ENCODE measurements around the gene MRGPRD. TPM values are rescaled to one million over a fixed set of nuclear protein-coding genes. Genes with fewer than 3 reads are reported as not detected.
A peak's percentile ranks its signal among the peaks of the same experiment; 100 is the strongest.

The MRGPRD gene, protein sequence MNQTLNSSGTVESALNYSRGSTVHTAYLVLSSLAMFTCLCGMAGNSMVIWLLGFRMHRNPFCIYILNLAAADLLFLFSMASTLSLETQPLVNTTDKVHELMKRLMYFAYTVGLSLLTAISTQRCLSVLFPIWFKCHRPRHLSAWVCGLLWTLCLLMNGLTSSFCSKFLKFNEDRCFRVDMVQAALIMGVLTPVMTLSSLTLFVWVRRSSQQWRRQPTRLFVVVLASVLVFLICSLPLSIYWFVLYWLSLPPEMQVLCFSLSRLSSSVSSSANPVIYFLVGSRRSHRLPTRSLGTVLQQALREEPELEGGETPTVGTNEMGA
- not detected in 2 replicates for total RNA-seq

DNA sequence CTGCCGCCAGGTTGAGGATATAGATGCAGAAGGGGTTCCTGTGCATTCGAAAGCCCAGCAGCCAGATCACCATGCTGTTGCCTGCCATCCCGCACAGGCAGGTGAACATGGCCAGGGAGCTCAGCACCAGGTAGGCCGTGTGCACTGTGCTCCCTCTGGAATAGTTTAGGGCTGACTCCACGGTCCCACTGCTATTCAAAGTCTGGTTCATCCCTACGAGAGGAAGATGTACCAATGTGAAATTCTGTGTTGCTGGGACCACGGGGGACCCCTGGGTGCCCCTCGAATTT is at the start of gene MRGPRD:
TSS of gene MRGPRD (minus strand) at position 211 of the 290 bp plus-strand sequence. CDS start at position 211, 0 bp downstream.
- no peak for DNase-seq (ENCODE audit: low read depth)

DNA sequence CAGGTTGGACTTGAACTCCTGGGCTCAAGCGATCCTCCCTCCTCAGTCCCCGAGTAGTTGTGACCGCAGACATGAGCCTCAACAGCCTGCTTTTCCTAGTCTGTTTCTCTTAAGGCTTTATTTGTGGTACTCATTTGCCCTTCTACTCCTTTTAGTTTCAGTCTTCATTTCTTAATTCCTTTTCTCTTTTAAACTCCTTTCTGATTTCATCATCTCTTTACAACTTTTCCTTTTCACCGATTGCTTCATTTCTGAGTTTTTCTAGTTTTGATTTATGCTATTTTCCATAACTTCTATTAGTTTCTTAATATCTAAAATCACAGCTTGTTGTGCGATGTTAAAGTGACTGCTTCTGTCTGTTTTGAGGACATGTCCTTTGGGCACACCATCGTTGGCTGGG is 49.5 kb upstream of the MRGPRD start:
- DNase-seq (ENCODE audit: low read depth): no peak

DNA sequence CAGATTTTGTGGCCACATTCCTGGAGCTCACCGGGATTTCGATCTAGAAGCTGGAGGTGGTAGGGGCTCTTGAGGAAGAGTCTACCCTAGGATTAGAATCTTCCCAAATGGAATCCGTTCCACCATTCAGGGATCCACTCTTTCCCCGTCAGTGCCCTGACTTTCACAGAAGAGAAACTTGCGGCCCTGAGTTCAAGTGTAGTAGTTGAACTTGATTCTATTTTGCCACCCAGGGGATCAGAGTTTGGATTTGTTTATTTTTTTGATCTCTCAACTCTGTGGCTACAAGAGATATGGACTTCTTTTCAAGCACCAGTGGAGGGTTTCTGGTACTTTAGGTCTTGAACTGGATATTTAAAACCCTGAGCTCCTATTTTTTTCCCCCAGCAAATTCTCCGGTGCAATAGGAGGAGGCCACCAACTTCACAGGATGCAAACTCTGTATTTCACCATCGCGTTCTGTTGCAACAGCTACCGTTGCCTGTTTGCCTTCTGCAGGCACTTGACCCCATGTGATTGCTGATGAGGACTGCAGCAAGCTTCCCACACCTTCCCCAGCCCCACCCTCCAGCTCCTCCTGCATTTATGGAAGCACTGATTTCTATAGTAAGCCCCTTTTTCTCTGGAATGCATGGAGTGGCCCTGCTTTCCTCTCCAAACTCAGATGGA is 47.1 kb upstream of the MRGPRD start:
- no peak for DNase-seq (ENCODE audit: low read depth)

DNA sequence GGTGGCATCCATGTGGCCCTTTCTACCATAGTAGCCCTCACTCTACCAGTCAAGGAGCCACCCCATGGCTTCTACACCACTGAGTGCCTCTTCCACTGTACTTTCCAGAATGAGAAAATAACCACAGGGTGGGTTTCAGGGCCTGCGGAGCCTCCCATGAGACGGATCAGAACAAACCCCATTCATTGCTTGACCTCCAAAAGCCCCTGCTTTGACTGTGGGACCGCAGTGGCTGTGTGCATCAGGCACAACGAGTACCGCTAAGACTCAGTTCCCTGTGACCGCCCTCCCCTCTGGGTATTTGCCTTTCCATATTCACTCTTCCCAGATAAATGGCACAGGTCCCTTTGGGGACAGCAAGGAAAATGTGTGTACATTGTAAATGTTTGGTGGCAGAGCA is 43.7 kb upstream of the MRGPRD start:
- no peak for DNase-seq (ENCODE audit: low read depth)

DNA sequence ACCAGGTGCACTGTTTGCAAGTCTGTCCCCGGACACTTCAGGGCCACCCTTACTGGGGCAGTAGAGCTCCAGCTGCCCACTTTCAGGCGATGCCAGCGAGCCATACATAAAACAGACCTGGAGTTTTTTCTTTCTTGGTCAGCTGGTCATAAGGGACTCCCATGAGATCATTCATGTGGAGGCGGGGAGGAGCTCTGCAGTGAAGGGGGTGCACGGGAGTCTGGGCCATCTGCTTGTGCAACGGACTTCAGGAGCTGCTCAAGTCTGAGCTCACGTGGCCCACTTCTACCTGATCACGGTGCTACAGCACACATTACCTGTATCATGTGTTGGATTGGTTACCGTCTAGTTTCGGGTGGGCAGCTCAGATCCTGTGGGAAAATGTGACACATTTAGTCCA is 41.5 kb upstream of the MRGPRD start:
- DNase-seq (ENCODE audit: low read depth): no peak

DNA sequence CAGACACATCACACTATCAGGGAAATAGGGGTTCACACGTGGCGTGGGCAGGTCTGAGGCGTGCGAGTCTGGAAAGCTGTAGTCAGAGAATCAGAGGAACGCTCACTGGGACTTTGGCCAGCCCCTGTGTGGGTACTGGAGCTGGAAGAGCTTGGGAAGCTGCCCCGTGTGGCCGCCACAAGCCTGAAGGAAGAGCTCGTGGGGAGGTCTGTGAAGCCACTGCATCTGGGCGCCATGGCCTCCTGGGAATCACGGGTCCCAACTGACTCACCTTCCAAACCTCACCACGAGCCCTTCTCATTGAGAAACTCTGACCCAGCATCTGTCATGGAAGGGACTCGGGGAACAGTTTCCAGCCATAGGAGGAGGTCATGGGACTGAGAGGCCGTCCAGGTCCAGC is 38.1 kb upstream of the MRGPRD start:
- peak; percentile 59 for DNase-seq (ENCODE audit: low read depth)

DNA sequence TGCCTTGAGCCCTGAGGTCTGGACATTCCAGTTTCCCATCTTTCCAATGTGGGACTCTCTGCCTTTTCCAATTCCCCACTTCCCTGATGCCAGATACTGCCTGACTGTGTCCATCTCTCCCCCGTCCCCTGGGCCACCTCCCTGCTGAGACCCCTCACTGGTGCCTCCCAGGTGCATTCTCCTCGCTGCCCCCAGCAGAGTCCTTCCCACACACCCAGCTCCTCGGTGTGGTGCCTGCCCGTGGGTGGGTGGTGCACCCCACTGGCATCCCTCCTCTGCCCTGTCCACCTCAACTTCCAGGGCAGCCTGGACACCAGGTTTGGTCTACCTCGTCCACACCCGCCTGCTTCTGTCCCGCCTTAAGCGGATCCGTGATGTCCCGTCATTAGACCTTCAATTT is 37.2 kb upstream of the MRGPRD start:
- no peak for DNase-seq (ENCODE audit: low read depth)

DNA sequence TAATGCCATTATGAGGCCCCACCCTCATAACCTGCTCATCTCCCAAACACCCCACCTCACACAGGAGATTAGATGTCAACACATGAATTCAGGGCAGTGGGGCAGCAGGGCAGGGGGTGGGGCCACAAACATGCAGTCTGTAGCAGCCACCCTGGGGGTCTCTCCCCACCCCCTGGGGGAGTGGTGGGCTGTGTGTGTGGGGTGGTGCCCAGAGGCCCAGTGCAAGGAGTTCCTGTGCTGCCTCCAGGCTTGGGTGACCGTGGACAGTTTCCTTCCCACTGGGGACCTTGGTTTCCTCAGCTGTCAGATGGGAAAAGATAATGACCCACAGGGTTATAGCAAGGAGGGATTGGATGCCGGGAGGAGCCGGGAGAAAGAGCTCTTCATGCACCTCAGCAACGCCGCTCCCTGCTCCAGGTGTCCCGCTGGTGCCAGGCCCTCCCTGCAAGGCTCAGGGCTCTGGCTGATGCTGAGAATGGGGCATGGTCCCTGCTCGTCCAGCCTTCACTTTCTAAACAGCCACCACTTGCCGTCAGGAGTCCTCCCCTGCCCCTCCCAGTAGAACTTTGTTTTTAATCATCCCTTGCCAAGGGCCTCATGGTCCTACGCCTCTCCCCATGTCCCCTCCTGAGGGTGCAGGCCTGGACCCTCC is 34.2 kb upstream of the MRGPRD start:
- no peak for DNase-seq (ENCODE audit: low read depth)

DNA sequence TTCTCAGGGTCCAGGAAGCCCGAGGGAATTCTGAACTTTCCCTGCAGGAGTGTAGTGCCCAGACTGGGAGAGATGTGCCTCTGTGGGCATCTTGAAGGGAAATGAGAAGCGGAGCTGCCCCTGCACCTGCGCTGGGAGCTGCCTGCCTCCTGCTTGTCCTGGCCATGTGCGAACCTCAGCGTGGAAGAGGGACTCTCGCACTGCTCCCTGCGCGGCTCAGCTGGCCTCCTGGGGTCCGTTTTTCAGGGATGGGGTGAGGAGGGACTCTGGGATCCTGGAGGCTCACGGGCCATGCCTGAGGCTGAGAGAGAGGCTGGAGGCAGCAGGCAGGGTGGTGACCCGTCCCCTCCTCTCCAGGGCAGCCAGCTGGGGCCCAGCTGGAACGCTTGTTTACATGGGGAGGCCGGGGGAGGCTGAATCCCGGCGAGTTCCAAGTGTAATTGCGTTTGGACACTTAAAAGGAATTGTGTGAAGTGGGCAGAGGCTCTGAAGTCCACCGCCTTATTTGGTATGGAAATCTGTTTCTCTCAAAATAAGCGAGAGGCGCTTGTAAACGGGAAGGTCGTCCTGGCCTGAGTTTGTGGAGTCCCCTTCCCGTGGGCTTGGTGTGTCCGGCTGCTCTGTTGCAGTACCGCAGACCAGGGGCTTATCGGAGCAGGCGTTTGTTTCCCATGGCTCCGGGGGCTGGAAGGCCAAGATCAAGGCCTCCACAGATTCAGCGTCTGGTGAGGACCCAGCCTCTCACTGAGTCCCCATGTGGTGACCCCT is 33.5 kb upstream of the MRGPRD start:
- no peak for DNase-seq (ENCODE audit: low read depth)

DNA sequence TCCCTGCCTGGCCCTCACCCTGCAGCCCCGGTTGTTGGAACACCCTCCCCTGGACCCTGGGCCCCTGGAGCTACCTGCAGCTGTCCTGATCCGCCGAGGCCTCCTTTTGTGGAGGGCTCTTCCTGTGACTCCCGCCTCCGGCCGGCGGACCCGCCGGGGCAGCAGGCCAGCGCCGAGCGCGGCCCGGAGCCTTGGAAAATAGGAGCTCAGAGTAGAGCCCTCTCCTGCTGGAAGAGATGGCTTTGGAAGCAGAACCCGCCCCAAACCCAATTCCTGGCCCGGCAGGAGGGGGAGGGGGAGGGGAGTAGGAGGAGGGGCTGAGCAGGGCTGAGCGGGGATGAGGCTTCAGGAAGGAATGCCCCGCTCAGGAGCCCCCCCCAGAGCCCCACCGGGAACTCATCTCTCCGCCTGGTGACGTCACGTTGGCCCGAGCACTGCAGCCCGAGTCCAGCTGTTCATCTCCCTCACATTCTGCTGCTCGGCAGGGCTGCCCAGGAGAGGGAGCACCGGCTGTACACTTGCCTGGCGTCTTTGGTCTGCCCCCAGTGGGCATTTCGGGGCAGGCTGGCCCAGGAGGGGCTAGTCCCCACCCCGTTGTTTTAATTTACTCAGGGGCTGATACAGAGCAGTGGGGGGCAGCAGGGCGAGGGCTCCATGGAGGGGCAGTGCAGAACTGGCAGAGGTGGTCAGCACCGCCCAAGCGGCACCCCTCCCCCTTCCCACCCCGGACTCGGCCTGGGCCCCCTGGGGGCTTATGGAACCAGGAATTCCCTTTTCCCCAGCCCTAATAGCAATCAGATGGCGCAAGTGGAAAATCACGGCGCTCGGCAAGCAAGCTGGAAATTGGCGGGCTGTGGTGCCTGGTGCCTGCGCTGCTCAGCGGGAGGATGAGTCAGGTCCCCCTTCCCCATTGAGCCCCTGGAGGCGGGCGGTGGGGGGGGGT is 32.5 kb upstream of the MRGPRD start, which contains the start of gene MRGPRF:
TSS of gene MRGPRF (minus strand) at position 238 of the 943 bp plus-strand sequence. CDS start 3,345 bp downstream, outside the sequence.
- no peak for DNase-seq (ENCODE audit: low read depth)

DNA sequence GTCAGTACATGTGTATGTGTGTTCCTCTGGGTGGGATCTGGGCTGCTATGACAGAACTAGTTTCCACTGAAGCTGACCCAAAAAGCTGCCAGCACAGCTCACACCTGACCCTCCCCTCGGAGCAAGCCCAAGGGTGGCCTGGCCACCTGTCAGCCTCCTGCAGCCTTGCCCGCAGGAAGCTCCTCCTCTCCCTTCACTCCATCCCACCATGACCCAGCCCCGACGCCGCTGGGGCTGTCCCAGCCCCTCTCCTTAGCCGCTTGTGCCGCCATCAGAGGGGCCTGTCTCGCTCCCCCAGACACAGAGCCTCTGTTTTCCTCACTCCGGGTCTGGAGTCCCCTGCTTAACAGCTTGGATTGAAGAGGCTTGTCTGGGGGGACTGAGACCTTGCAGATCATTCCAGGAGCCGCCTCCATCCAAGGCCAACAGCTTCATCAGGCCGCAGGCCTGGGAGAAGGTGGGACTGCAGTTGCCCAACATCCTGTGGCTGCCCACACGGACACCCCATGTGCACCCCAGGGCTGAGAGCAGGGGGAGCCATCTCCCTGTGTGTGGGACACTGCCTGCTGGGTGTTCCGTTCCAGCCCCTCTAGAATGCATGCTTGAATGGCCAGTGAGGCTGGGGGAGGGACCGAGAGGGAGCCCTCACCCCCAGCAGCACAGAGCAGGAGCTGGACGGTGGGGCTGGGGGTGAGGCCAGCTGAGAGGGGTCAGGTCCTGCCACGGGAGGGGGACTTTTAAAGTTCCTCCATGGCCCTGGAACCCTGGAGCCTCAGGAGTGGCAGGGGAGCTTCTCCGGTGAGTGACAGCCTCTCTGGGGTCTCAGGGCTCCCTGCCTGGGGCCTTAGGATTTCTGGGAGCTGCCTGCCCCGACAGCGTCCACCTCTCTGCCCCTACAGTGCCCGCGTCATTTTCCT is 31.6 kb upstream of the MRGPRD start:
- DNase-seq (ENCODE audit: low read depth): no peak

DNA sequence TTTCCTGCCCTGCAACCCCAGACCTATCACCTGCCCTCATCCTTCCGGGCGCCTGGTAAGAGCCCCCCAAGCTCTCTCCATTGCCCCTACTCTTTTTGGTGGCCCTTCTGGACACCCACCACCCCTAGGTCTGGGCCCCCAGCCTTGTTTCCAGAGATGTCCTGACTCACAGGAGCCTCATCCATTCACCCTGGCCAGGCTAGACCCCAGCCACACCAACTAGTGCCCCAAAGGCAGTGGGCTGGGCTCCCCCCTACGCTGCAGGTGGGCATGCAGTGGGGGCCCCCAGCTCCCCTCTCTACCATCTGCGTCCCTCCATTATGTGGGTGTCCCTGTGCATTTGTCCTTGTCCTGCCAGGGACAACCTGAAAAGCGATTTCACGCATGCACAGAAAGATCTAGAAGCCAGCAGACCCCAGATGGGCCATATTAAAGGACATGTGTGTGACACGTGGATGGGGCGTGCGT is 30.9 kb upstream of the MRGPRD start:
- no peak for DNase-seq (ENCODE audit: low read depth)

DNA sequence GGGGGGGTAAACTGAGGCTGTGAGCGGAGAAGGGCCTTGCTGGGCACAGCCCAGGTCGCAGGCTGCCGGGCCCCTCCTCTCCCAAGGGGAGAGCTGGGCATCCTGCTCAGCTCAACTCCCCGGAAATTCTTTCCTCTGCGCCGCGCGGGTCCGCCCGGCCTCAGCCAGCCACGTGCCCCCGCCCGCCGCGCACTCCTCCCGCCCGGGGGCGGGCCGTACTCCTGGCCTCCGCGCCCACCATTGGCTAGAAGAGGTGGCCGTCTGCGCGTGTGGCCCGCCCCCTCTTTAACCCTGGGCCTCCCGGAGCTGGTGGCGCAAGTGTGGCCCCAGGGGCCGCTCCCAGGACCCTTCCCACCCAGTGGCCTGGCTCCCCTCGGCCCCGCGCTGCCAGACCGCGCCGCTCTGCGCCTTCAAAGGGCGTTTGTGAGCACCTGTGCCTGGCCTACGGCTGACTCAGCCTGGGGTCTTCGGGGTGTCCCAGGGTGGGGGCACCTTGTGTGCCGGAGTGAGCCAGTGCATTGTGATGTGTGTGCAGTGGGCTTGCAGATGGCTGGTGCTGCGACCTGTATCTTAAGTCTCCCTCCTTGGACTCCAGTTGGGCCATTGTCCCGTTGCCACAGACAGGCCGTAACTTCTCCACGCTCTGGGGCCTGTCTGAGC is 30.3 kb upstream of the MRGPRD start:
- peak; percentile 23 for DNase-seq (ENCODE audit: low read depth)

DNA sequence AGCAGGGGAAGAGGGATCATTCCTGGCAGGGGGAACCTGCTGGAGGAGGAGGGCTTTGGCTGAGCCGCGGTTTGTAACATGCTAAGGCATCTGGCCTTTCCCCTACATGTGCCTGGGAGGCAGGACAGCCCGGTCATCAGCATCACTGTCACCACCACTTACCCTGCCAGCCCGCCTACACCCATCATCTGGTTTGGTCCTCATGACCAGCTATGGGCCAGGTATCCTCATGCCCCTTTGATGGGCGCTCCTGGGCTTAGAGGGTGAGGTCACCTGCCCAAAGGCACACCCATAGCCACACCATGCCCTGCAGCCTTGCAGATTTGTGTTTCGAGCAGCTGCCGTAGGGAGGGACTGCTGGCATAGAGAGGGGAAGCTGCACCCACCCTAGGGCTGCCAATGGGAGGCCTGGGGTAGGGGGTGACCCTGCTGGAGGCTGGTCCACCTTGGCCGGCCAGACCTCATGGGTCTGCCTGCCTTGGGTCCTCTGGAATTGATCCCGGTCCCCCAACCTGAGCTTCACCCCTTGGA is 29.6 kb upstream of the MRGPRD start:
- no peak for DNase-seq (ENCODE audit: low read depth)

DNA sequence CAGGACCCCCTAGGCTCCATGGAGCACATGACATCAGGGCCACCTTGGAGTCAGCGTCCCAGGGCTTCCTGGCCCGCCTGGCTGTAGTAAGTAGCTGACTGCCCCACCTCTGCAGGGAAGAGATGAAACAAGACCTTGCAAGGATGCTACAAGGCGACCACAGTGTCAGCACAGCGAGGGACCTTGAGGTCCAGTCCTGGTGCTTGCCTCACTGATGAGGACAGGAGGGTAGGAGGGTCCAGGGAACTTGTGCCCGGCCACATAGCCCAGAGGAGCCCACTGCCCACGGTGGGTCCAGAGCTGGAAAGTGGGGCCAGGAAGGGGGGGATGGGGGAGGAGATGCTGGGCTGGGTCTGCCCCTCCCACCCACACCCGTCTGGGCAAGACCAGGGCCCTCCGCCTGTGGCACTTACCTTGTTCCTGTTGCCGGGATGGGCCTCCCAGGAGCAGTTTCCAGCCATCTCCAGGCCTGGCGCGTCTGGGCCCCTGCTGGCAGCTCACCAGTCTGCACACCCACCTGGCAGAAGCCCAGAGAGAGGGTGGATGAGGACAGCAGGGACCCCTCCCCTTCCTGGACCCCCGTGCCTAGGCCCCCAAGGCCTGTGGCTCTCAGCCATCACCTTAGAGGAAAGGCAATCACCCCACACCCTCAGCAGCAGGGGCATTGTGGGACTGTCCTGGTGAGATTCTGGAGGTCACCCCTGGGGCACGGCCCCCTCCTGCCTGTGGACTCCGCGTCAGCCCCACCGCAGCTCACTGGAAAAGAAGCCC is 28.8 kb upstream of the MRGPRD start:
- no peak for DNase-seq (ENCODE audit: low read depth)

DNA sequence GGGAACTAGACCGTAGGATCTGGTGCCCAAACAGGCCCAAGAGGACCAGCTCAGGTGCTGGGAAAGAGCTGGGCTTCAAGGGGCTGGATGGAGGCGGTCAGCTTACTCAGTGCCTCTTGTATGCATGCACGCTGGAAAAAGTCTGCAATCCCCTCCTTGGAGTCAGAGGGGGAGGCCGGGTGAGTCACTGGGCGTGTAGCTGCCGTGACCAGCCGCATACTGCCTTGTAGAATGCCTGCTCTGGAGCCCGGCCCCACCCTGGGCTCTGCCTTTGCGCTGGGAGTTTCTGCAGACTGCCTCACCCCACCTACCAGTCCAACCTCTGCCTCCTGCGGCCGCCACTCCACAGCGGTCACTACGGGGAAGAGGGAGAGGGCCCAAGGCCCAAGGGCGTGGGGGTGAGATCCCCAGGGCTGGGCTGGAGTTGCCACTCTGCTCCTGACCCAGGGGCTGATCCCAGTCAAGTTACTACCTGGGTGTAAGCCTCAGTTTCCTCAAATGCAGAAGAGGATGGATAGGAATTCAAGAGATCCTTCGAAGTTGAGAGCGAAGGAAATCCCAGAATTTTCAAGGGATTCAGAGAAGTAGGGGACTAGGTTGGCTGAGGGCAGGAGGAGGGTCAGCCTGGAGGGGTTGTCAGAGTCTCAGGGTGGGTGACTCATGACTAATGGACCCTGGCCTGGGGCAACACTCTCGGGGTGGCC is 28.1 kb upstream of the MRGPRD start:
- DNase-seq (ENCODE audit: low read depth): peak; percentile 93

DNA sequence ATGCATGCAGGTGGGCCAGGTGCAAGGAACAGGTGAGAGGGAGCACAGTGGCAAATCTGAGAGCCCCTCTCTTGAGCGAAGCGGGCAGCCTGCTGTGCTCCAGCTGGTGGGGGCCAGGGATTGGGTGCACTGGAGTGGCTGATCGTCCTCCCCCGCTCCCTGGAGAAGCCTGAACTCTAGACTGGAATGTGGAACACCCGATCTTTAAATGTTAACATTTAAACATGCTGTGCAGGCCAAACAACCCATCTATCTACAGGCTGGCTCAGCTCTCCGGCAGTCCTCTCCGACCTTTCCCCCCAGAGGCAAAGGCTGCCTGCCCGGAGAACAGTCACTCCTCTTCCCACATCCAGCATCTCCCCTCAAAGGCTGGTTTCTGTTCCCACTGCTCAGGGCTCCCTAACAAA is 27.2 kb upstream of the MRGPRD start:
- no peak for DNase-seq (ENCODE audit: low read depth)

DNA sequence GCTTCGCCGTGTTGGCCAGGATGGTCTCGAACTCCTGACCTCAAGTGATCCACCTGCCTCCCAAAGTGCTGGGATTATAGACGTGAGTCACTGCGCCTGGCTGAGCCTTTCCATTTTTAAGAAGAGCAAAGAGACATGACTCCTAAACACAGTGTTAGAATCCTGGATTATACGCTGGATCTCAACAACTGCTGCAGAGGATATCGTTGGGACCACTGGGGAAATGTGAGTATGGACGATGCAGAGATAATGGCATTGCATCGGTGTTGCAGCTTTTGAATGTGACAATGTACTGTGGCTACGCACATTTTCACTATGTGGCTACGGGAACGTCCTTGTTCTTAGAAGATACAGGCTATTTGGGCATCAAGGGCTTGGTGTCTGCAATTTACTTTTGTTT is 26.0 kb upstream of the MRGPRD start:
- no peak for DNase-seq (ENCODE audit: low read depth)

Data from renal cortical epithelial cell (primary cell).